GM23248 (cell line): Measurements from ENCODE around the gene PROCR. TPM values are rescaled to one million over a fixed set of nuclear protein-coding genes. Genes with fewer than 3 reads are reported as not detected.
"Not testable (repeated sequence)": the region's sequence is repeated elsewhere in the genome, so short reads cannot be mapped to it uniquely, and the experiment has no call there.

ENCODE experiments used
- DNase-seq: peaks from one replicate; pipeline ENCODE4 v3.0.0-alpha.2; 2015
- H2AFZ ChIP-seq: fragments of 200-600 bp; sonication (generic); 2 replicates; pipeline ENCODE4 v1.6.1; 2016; ENCODE audit warnings: antibody characterized with exemption
- H3F3A ChIP-seq: fragments of 200-600 bp; sonication (generic); 2 replicates; pipeline ENCODE4 v1.6.1; 2016; ENCODE audit warnings: mild to moderate bottlenecking, antibody characterized with exemption, mixed run types; ENCODE audit not compliant: insufficient read depth
- H3K27ac ChIP-seq: fragments of 200-600 bp; sonication (generic); 2 replicates; pipeline ENCODE4 v1.5.1; 2016; ENCODE audit warnings: mild to moderate bottlenecking
- H3K27me3 ChIP-seq: fragments of 200-600 bp; sonication (generic); replicated peaks from 2 replicates; pipeline ENCODE4 v1.6.1; 2016; ENCODE audit warnings: mild to moderate bottlenecking; ENCODE audit not compliant: insufficient read depth
- H3K36me3 ChIP-seq: fragments of 200-600 bp; sonication (generic); 2 replicates; pipeline ENCODE4 v1.6.1; 2016; ENCODE audit warnings: low read depth, mild to moderate bottlenecking
- H3K4me1 ChIP-seq: fragments of 200-600 bp; sonication (generic); 2 replicates; pipeline ENCODE4 v1.6.1; 2016; ENCODE audit warnings: mild to moderate bottlenecking; ENCODE audit not compliant: insufficient read depth
- H3K4me2 ChIP-seq: fragments of 200-600 bp; sonication (generic); one replicate; pipeline ENCODE4 v1.6.1; 2016; ENCODE audit warnings: mild to moderate bottlenecking; ENCODE audit not compliant: unreplicated experiment
- H3K4me3 ChIP-seq: fragments of 200-600 bp; sonication (generic); 2 replicates; pipeline ENCODE4 v1.5.1; 2016; ENCODE audit warnings: mild to moderate bottlenecking
- H3K79me2 ChIP-seq: fragments of 200-600 bp; sonication (generic); 2 replicates; pipeline ENCODE4 v1.6.1; 2016; ENCODE audit warnings: mild to moderate bottlenecking; ENCODE audit not compliant: insufficient read depth
- H3K9ac ChIP-seq: fragments of 200-600 bp; sonication (generic); 2 replicates; pipeline ENCODE4 v1.6.1; 2016; ENCODE audit warnings: mild to moderate bottlenecking
- H3K9me2 ChIP-seq: fragments of 200-600 bp; sonication (generic); 2 replicates; pipeline ENCODE4 v1.6.1; 2016; ENCODE audit warnings: mixed run types, mild to moderate bottlenecking, moderate library complexity; ENCODE audit not compliant: insufficient read depth
- H3K9me3 ChIP-seq: fragments of 200-600 bp; sonication (generic); one replicate; pipeline ENCODE4 v1.6.1; 2017; ENCODE audit warnings: low read depth
- H4K20me1 ChIP-seq: fragments of 200-600 bp; sonication (generic); 2 replicates; pipeline ENCODE4 v1.6.0; 2016; ENCODE audit not compliant: insufficient read depth
- EZH2 ChIP-seq: fragments of 200-600 bp; sonication (generic); IDR thresholded peaks from 2 replicates; pipeline ENCODE4 v1.6.1; 2018; ENCODE audit warnings: antibody characterized with exemption, mild to moderate bottlenecking; ENCODE audit not compliant: insufficient read depth, poor library complexity, severe bottlenecking
- EZH2phosphoT487 ChIP-seq: fragments of 200-600 bp; sonication (generic); IDR thresholded peaks from 2 replicates; pipeline ENCODE4 v1.6.1; 2018; ENCODE audit warnings: antibody characterized with exemption, moderate library complexity, mild to moderate bottlenecking, low read depth; ENCODE audit not compliant: insufficient read depth
- WGBS, 2 experiments: methylation state at CpG; one replicate each; pipeline ENCODE4 v1.1.6; 2015 to 2017; ENCODE audit warnings: low lambda C conversion rate in 2 of 2, low coverage in 1 of 2; ENCODE audit errors: missing lambda C conversion rate in 2 of 2; 5-methylcytosine and 5-hydroxymethylcytosine counted together
- in situ Hi-C: fragments of 300-500 bp; cut with MboI; formaldehyde crosslinking; loops from 2 replicates; pipeline ENCODE4 v1.15.0; 2020
- polyA plus RNA-seq: library from polyadenylated mRNA; unstranded; fragments of >200 nt; fragmentation: Nextera tagmentation; extraction: Ambion mirVana; gene quantifications from 2 replicates; pipeline ENCODE4 v1.2.1, GENCODE V29; 2016
- total RNA-seq: library from RNA; depleted of rRNA; stranded (reverse); fragments of >200 nt; shearing (Covaris generic); gene quantifications from 2 replicates; pipeline ENCODE4 v1.2.3, GENCODE V29; 2014

The PROCR gene
- total and polyA plus RNA-seq, 2 experiments from 2014 or later: 34.4 to 38.7 TPM

DNA sequence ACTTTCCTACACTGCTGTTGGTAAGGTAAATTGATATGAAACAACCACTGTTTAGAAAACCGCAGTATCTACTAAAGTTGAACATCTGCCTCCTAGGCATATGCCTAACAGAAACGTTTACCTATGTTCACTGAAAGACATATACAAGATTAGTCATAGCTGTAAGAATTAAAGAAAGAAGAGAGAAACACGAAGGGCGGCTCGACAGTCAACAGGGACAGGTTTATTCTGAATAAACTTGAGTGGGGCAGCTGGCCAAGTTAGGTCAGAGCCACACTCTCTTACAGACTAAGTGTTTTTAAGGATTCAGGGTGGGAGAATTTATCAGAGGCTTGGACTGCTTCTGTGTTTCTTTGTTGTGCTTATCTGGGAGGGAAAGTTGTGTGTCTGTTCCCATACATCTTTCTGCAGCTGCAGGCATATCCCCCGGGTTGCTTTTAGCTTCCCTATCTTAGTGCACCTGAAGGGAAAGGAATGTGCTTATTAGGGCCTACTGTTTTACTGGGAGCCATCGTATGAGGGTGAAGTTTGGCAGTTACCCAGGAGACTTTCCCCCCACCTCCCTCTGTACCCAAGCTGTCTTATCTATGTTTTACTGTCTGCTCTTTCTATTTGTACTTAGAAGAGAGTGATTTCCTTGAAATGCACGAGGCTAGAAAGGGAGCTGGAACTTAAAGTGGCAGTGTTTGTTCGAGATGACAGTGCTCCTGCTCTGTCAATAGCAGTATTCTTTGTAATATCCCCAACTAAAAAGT lies 20.4 kb downstream of the PROCR start:
- no peaks in the 10 kb centered on the region for H3F3A ChIP-seq
- H2AFZ ChIP-seq: no peak overlapping the region
- 73 to 77% methylated on average over 9 of the region's 9 CpGs for WGBS, 2 experiments
- H3K4me1 ChIP-seq: no peaks in the 10 kb centered on the region
- no peak for TF ChIP-seq EZH2
- no peak for TF ChIP-seq EZH2phosphoT487
- no peak for DNase-seq
- in situ Hi-C loops: no loop called here
- H3K27ac ChIP-seq: no peak overlapping the region
- H3K79me2 ChIP-seq: no peaks in the 10 kb centered on the region
- H3K9me3 ChIP-seq: no peaks in the 10 kb centered on the region
- no peaks in the 10 kb centered on the region for H3K27me3 ChIP-seq
- H3K4me2 ChIP-seq: no peak overlapping the region
- H3K9ac ChIP-seq: no peak overlapping the region
- H3K36me3 ChIP-seq: no peaks in the 10 kb centered on the region
- H3K9me2 ChIP-seq: no peaks in the 10 kb centered on the region
- no peak overlapping the region for H3K4me3 ChIP-seq
- H4K20me1 ChIP-seq: no peaks in the 10 kb centered on the region

DNA sequence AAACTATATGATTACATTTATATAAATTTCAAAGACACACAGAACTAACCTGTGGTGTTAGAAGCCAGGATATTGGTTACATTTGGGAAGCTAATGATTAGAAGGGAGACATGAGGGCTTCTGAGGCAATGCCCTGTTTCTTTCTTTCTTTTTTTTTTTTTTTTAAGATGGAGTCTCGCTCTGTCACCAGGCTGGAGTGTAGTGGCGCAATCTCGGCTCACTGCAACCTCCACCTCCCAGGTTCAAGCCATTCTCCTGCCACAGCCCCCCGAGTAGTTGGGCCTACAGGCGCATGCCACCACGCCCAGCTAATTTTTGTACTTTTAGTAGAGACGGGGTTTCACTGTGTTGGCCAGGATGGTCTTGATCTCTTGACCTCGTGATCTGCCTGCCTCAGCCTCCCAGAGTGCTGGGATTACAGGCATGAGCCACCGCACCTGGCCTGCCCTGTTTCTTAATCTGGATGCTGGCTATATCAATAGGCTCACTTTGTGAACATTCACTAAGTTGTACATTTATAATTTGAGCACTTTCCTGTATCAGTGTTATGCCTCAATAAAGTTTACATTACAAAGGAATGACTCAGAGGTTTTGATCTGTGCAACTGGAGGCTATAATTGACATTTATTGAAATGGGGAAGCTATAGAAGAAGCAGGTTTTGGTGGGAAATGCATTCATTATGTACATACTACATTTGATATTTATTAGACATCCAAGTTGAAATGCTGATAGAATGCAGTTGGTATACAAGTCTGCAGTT lies 21.3 kb downstream of the PROCR start:
- H3K9ac ChIP-seq, H3K27me3 ChIP-seq, H4K20me1 ChIP-seq, H3K9me2 ChIP-seq, H3K4me1 ChIP-seq, H3K9me3 ChIP-seq, H3F3A ChIP-seq, in situ Hi-C loops, H3K27ac ChIP-seq, H3K79me2 ChIP-seq, H3K36me3 ChIP-seq, H3K4me2 ChIP-seq, DNase-seq, H2AFZ ChIP-seq, H3K4me3 ChIP-seq: not testable (repeated sequence)
- WGBS, 2 experiments: 87 to 90% methylated on average over 9 of the region's 9 CpGs

DNA sequence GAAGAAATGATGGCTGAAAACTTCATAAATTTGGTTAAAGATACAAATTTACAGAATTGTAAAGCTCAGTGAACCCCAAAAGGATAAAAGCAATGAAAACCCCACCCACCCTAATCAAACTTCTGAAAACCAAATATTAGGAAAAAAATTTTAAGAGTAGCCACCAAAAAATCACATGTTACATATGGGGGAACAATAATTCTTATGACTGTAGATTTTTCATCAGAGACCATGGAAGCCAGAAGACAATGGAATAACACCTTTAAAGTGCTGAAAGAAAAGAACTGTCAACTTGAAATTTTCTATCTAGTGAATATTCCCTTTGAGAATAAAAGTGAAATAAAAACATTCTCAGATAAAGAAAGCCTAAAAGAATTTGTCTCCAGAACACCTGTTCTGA lies 24.4 kb downstream of the PROCR start:
- peak; percentile 8 for DNase-seq
- no peaks in the 10 kb centered on the region for H3K9me2 ChIP-seq
- no peak overlapping the region for H3K27ac ChIP-seq
- H3K36me3 ChIP-seq: no peaks in the 10 kb centered on the region
- H3K79me2 ChIP-seq: no peaks in the 10 kb centered on the region
- H3K27me3 ChIP-seq: no peaks in the 10 kb centered on the region
- no peak overlapping the region for H3K9ac ChIP-seq
- peaks cover 3% of the 10 kb centered on the region for H3K9me3 ChIP-seq
- in situ Hi-C loops: no loop called here
- H3K4me3 ChIP-seq: no peak overlapping the region
- H4K20me1 ChIP-seq: no peaks in the 10 kb centered on the region
- H3K4me1 ChIP-seq: peaks cover 15% of the 10 kb centered on the region
- no peak overlapping the region for H3K4me2 ChIP-seq
- TF ChIP-seq EZH2: no peak
- no peak for TF ChIP-seq EZH2phosphoT487
- H2AFZ ChIP-seq: no peak overlapping the region
- peaks cover 22% of the 10 kb centered on the region for H3F3A ChIP-seq

DNA sequence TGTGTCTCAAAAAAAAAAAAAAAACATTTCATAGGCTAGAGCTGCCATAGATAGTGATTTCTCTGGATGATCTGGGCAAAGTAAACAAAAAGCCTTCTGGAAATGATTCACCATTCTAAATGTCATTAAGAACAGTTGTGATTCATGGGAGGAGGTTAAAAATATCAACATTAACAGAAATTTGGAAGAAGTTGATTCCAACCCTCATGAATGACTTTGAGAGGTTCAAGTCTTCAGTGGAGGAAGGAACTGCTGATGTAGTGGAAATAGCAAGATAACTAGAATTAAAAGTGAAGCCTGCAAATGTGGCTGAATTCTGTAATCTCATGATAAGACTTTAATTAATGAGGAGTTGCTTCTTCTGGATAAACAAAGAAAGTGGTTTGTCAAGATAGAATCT lies 27.9 kb downstream of the PROCR start:
- Histone ChIP-seq H3K79me2 (no peaks in the 10 kb centered on the region), H3K9me3 (peaks cover 3% of the 10 kb centered on the region), H3K27ac (peak overlapping the region; percentile 79), H4K20me1 (no peaks in the 10 kb centered on the region), H3K36me3 (no peaks in the 10 kb centered on the region), H3K4me1 (peaks cover 15% of the 10 kb centered on the region), H3K4me2 (peak overlapping the region; percentile 64), H3K9me2 (no peaks in the 10 kb centered on the region), H3K4me3 (peak overlapping the region; percentile 12), H3F3A (peaks cover 22% of the 10 kb centered on the region), H3K9ac (peak overlapping the region; percentile 20; the same call in 1 of the 2 replicates), H2AFZ (no peak overlapping the region), H3K27me3 (no peaks in the 10 kb centered on the region)
- in situ Hi-C loops: loop anchor here (25.0 kb wide), 1 partner anchor 362 kb away; the partner anchor contains the start of gene NCOA6
- DNase-seq: peak; percentile 72
- TF ChIP-seq EZH2 (no peak), EZH2phosphoT487 (no peak)
